GM18868 (cell line): Measurements from ENCODE around the gene PDCD1.
A peak's percentile ranks its signal among the peaks of the same experiment; 100 is the strongest.

Experiments
- ATAC-seq: cut with Tn5 transposase; IDR thresholded peaks from one replicate; pipeline ENCODE4 v1.9.1; 2021; ENCODE audit warnings: mild to moderate bottlenecking, moderate library complexity; ENCODE audit not compliant: unreplicated experiment

The PDCD1 gene

DNA sequence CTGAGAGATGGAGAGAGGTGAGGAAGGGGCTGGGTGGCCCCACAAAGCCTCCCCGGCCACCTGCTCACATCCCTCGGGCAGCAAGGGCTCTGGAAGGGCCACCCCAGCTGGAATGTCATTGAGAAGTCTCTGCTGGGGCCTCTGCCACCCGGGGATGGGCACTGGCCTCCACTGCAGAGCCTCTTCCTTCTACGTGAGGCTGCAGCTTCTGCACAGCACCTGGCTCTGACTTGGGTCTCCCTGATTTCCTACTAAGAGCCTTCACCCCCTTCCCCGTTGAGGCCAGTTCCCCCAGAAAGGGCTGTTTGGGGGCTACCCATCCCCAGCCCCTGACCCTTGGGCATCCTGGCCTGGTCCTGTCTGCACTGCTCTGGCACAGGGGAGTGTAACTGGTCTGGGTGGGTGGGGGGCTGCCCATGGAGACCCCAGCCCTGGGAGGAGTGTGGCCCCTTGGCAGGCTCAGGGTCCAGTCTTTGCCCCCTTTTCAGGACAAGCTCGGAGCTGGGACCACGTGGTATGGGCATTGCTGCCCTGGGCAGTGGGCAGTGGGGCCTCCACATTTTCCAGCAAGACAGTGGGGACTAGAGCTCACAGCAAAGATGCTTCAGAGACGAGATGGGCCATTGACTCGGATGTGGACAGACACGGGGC lies 5.6 kb downstream of the PDCD1 start:
- no peak for ATAC-seq

DNA sequence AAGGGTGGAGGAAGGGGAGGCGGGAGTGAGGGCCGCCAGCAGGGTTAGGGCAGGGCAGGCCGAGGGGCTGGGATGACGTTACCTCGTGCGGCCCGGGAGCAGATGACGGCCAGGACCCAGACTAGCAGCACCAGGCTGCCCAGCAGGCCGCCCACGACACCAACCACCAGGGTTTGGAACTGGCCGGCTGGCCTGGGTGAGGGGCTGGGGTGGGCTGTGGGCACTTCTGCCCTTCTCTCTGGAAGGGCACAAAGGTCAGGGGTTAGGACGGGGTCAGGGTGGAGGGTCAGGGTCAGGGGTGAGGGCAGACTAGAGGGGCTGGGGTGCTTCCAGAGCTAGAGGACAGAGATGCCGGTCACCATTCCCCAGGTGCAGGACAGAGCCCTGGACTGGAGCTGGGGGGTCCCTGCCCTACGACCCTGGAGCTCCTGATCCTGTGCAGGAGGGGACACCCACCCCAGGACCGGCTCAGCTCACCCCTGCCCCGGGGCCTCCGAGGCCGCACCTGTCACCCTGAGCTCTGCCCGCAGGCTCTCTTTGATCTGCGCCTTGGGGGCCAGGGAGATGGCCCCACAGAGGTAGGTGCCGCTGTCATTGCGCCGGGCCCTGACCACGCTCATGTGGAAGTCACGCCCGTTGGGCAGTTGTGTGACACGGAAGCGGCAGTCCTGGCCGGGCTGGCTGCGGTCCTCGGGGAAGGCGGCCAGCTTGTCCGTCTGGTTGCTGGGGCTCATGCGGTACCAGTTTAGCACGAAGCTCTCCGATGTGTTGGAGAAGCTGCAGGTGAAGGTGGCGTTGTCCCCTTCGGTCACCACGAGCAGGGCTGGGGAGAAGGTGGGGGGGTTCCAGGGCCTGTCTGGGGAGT lies 6.3 kb downstream of the PDCD1 start:
- no peak for ATAC-seq

DNA sequence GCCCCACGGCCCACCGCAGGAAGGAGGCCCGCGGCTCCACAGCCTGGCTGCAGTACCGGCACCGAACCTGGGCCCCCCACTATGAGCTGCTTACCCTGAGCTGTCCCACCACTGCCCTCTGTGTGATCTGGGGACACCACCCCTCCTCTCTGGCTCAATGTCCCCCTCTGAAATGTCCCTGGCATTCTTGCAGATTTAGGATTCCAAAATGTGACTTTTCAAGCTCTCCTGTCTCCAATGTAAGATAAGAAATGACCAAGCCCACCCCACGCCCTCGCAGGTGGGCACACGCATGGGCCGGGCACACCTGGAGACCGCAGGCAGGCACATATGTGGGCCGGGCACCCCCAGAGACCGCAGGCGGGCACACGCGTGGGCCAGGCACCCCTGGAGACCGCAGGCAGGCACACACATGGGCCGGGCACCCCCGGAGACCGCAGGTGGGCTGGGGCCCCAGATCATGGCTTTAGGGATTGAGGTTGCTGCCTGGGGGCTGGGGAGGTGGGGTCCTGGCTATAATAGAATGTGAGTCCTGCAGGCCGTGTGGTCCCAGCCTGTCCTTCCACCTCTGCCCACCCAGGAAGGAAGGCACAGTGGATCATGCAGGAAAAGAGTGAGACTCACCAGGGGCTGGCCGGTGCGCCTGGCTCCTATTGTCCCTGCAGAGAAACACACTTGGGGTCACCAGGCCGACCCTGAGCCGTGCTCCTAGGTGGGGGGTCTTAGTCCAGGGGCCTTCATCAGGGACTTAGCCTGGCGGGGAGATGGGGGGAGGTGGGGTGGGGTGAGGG lies 7.2 kb downstream of the PDCD1 start:
- ATAC-seq = no peak

GRCh38 chr2:241850544-241851324 lies 8.0 kb downstream of the PDCD1 start:
- ATAC-seq = no peak

DNA sequence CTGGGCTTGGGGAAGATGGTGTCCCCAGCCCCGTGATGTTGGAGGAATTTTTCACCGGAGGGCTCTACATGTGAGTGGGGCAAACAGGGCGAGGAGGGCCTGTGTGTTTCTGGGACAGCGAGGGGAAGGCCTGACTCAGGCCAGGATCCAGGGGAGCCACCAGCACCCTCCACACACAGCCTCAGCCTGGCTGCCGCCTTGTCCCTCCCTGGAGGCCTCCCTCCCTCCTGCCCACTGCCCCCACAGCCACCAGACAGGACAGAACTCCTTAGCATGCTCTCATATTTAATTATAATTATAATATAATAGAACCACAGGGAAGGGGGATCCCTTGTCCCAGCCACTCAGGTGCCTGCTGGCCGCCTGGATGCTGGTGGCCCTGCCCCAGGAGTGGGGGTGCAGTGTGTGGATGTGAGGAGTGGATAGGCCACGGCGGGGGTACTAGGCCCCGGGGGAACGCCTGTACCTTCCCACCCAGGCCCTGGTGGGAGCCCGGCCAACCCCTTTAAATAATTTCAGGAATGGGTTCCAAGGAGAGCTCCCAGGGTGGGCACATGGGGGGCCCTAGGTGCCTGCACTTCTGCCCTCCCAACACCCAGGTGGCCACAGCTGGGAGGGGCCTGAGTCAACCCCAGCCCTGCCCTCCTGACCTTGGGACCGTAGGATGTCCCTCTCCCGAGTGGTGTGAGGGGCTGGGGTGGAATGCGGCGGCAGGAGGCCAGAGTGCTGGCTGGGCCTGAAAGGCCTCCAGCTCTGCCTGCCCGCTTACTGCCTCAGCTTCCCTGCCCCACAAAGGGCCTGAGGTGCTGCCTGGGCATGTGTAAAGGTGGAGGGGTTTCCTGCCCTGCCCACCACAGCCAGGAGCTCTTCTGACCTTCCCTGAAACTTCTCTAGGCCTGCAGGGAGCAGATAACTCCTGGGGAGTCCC lies 8.8 kb downstream of the PDCD1 start:
- ATAC-seq = no peak

DNA sequence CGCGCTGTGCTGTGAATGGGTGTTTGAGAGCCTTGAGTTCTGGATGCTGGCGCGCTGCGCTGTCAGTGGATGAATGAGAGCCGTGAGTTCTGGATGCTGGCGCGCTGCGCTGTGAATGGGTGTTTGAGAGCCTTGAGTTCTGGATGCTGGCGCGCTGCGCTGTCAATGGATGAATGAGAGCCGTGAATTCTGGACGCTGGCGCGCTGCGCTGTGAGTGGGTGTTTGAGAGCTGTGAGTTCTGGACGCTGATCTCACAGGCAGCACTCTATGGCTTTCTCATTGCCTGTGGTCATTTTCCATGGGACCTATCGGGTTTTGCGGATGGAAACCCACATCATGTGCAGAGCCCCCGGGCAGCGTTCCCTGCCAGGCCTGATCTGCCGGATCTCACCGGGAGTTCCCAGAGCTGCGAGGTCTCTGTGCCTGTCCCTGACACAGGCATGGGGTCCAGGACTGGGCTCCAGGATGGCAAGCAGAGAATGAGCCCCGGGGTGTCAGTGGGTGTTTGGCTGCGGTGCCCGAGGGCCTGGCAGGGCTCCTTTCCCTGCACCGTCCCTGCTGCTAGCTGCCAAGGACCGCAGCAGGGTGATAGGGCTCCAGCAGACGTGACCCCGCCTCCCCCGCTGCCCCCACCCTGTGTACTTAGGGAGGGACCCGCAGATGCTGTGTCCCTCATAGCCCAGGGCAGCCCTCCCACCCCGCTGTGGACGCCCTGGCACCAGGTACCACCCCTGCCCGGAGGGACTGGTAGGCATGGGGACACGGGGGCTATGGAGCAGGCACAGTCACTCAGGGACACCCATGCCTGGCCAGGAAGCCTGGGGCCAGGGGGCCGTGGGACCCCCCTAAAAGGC lies 9.7 kb downstream of the PDCD1 start:
- ATAC-seq = no peak

DNA sequence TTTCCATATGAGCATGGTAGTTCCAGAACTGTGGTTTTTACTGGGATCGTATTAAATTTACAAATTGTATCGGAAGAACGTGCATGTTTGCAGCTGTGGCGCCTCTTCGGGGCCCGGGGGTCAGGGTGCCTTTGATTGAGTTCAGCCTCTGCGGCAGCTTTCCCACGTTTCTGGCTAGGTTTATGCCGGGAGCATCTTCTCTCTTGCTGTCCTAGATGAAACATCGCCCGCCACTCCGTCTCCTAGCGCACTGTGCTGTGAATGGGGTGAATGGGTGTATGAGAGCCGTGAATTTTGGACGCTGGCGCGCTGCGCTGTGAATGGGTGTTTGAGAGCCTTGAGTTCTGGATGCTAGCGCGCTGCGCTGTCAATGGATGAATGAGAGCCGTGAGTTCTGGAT lies 12.3 kb downstream of the PDCD1 start:
- ATAC-seq = no peak

DNA sequence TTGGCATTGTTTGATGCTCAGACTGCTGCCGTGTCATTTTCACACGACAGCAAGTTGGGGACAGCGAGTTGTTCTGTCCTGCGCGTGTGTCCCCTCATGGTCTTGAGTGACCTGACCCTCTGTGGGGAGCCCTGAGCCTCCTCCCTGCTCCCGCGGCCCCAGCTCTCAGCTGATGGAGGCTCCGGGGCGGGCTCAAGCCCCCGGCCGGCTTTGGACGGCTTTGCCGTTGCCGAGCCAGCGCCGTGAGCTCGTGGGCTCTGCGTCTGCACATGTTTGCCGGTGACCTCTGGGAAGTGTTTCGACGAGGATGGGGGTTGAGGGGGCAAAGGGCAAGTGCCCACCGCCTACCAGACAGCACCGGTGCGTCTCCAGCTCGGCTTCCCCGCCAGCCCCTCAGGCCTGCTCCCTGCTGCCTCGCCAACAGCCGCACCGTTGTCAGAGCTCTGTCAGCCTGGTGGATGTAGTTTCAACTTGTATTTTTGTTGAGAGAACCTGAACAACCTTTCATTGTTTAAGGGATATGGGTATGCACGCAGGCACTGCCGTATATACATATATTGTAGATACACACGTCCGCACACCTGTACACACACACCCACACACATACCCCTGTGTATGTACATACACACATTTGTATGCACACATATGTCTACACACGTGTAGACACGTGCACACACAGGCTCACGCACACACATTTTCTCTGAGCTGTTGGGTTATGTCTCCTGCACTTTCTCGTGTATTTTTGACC lies 13.7 kb downstream of the PDCD1 start:
- no peak for ATAC-seq

DNA sequence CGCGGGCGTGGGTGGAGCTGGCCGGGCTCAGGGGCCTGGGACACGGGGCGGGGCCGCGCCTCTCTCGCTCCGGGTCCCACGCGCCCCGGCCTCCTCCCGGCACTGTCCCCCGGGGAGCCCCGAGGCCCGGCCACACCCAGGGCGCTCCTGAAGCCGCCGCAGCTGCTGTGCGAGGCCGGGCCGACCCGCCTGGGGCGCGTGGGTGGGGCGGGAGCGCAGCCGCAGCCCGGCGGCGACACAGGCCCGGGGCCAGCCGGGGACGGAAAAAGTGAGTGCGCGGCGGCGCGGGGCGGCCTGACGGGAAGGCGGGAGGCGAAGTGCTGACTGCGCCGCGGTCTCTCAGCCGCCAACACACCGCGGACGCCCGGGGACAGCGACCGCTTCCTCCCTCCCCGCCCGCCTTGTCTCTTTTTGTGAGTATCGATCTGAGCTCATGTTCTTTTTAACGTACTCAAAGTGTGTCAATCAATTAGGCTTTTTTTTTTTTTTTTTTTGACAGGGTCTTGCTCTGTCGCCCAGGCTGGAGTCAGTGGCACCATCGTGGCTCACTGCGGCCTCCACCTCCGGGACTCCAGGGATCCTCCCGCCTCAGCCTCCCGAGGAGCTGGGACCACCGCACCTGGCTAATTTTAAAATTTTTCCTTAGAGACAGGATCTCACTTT lies 14.5 kb downstream of the PDCD1 start:
- ATAC-seq = peak; percentile 71

GRCh38 chr2:241843321-241844065 lies 15.2 kb downstream of the PDCD1 start:
- ATAC-seq = no peak

DNA sequence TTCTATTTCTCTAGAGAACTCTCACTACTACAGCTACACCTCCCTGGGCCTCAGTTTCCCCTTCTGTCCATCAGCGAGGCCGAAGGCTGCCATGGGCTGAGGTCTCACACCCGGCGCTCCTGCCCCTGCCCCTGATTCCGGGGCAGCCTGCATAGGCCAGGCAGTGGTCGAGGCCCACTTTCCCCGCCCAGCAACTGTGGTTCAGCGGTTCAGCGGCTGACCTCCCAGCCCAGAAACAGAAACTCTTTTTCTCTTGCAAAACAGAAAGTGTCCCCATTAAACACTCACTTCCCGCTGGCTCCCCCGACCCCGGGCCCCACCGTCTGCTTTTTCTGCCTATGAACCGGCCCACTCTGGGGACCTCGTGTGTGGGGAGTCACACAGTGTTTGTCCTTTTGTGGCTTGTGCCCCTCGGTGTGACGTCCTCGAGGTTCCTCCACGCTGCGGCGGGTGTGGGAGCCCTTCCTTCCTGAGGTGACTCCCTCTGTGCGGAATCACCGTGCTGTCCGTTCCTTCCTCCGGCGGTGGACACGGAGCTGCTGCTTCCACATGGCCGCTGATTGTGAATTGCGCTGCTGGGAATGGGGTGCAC lies 16.0 kb downstream of the PDCD1 start:
- no peak for ATAC-seq

- ATAC-seq = no peak
Observed at GRCh38 chr2:241842067-241842415, 16.7 kb downstream of the PDCD1 start.

- ATAC-seq = no peak
Observed at GRCh38 chr2:241841181-241842066, 17.3 kb downstream of the PDCD1 start.

- ATAC-seq = no peak
Observed at GRCh38 chr2:241837197-241837965, 21.3 kb downstream of the PDCD1 start.

- no peak for ATAC-seq
Observed at GRCh38 chr2:241836292-241836691, 22.4 kb downstream of the PDCD1 start.
